ENCODE measurements around the gene TMEM139. TPM values are rescaled to one million over a fixed set of nuclear protein-coding genes. Genes with fewer than 3 reads are reported as not detected.
A peak's percentile ranks its signal among the peaks of the same experiment; 100 is the strongest.
"Not testable (repeated sequence)": the region's sequence is repeated elsewhere in the genome, so short reads cannot be mapped to it uniquely, and the experiment has no call there.

TMEM139 gene
- total RNA-seq, 2 donors from 2014 or later: 1.3 to 1.6 TPM

DNA sequence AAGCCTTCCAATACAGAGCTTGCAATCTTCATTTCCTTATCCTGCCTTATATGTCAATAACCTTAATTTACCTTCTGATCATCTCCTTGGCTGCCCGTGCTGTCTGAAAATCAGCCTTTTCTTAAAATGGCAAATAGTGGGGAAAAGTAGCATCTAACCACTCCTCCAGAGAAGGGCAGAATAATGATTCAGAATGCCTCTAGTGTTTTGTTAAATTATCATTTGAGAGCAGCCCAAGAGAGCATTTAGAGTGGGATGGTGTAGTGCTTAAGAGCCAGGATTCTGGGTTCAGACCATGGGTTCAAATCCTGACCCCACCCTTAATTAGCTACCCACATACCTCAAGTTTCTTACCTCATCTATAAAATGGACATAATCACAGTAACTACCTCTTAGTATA lies 4.6 kb upstream of the TMEM139 start:
- Mint-ChIP-seq H3K27ac (peak overlapping the region; percentile 90 to 95), H3K9me3 (no peaks in the 10 kb centered on the region), H3K36me3 (no peaks in the 10 kb centered on the region)
- ATAC-seq (peak; percentile 29 to 44), DNase-seq (ENCODE audit: low spot score in 2 of 2) (no peak)

DNA sequence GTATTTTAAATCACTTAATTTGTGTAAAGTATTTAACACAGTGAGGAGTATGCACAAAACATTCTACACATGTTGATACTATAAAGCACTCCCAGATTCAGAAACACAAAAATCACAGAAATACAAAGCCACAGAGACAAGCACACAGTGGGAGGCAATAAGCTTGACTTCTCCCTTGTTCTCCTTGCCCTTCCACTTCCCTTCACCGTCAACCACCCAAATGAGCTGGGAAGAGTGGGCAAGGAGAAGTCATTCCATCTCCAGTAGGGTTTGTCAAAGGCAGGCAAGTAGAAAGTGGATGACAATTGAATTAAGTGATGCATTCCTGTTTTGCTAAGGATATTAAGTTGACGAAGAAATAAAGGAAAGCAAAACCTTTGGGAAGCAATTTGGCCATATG lies 4.2 kb upstream of the TMEM139 start:
- no peak for ATAC-seq
- peak overlapping the region; percentile 23 to 90 for H3K27ac Mint-ChIP-seq
- no peaks in the 10 kb centered on the region for H3K36me3 Mint-ChIP-seq
- H3K9me3 Mint-ChIP-seq: no peaks in the 10 kb centered on the region
- DNase-seq (ENCODE audit: low spot score in 2 of 2): no peak

DNA sequence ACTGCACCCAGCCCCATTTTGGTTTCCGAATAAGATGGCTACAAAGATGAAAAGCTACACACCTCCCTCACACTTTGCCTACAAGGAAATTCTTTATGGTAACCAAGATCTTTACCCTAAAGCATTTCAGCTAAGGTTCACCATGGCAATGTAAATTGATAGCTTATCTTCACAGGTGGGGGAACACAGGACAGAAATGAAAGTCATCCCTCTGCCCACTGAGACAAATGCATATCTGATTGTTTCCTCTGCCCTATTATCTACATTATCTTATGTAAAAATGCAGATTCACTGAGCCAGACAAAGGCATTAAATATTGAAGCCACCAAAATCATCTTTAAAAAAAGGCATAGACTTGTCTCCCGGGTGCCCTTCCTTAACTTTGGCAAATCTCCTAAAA lies 3.2 kb upstream of the TMEM139 start:
- H3K27ac Mint-ChIP-seq: no peak overlapping the region
- no peaks in the 10 kb centered on the region for H3K36me3 Mint-ChIP-seq
- H3K9me3 Mint-ChIP-seq: no peaks in the 10 kb centered on the region
- DNase-seq (ENCODE audit: low spot score in 2 of 2) (no peak), ATAC-seq (no peak)

DNA sequence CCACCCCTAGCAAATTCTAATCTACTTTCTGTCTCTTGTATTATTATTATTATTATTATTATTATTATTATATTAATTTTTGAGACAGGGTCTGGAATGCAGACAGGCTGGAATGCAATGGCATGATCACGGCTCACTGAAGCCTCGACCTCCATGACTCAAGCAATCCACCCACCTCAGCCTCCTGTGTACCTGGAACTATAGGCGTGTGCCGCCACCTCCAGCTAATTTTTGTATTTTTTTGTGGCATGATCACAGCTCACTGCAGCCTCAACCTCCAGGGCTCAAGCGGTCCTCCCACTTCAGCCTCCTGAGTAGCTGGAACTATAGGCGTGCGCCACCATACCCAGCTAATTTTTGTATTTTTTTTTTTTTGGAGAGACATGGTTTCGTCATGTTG lies 2.6 kb upstream of the TMEM139 start:
- no peak overlapping the region for H3K27ac Mint-ChIP-seq
- ATAC-seq: no peak
- peaks cover 0 to 6% of the 10 kb centered on the region in 2 donors for H3K36me3 Mint-ChIP-seq
- peaks cover 0 to 5% of the 10 kb centered on the region in 2 donors for H3K9me3 Mint-ChIP-seq
- DNase-seq (ENCODE audit: low spot score in 2 of 2): no peak

DNA sequence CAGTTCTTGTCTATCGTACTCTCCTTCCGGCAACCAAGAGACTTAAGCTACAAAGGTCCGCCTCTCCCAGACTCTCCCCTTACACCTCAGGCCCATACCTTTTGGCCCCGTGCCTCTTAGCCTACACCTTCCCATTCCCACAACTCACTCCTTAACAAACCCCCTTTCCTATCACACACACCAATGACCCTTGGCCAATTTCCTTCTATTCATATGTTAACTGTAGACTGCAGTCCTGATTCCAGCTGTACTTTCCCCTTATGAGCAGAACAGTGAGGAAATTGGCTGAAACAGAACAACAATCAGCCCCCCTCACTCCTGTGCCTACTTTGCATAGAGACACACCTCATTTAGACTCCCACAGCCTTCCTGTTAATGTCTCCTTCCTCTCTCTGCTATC lies 1.4 kb upstream of the TMEM139 start:
- Mint-ChIP-seq H3K9me3 (peaks cover 5 to 10% of the 10 kb centered on the region in 2 donors), H3K27ac (peak overlapping the region in 1 of 2 donors; percentile 37), H3K36me3 (peaks cover 10 to 18% of the 10 kb centered on the region in 2 donors)
- DNase-seq (ENCODE audit: low spot score in 2 of 2) (no peak), ATAC-seq (no peak)

DNA sequence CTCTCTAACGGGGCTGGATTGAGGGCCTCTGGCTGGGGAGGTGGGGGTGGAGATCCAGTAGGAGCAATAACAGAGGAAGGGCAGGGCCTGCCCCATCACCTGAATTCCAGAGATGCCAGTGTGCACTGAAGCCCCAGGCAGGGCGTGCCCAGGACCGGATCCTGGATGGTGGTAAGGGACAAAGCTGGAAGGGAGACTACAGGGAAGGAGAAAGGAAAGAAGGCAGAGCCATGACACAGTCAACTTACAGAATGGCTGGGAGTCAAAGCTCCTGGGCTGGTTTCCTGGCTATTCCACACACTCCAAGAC lies 666 bp downstream of the TMEM139 start:
- ATAC-seq: no peak

DNA sequence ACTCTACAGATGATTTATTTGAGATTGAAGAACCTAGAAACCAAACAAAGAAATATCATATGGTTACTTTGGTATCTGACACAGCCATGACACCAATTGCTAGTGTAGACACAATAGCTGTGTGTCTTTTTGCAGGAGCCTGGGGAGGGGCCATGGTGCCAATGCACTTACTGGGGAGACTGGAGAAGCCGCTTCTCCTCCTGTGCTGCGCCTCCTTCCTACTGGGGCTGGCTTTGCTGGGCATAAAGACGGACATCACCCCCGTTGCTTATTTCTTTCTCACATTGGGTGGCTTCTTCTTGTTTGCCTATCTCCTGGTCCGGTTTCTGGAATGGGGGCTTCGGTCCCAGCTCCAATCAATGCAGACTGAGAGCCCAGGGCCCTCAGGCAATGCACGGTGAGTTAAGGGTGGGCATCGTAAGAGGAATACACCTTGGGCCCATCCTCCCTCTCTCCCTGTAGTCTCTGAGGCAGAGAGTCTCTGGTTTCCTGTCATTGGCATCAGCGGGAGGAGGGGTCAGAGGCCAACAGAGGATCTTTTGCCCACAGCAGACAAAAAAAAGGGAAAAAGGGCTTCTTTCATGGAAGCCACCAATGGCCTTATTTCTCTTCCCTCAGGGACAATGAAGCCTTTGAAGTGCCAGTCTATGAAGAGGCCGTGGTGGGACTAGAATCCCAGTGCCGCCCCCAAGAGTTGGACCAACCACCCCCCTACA lies 1.2 kb downstream of the TMEM139 start:
- DNase-seq (ENCODE audit: low spot score in 2 of 2) (no peak), ATAC-seq (no peak)
- H3K27ac Mint-ChIP-seq: peak overlapping the region in 1 of 2 donors; percentile 18
- peaks cover 27 to 43% of the 10 kb centered on the region in 2 donors for H3K36me3 Mint-ChIP-seq
- peaks cover 5 to 10% of the 10 kb centered on the region in 2 donors for H3K9me3 Mint-ChIP-seq

More for the DNA sequence above, 666 bp downstream of the TMEM139 start:
- Mint-ChIP-seq H3K9me3 (peaks cover 5 to 10% of the 10 kb centered on the region in 2 donors), H3K27ac (peak overlapping the region in 1 of 2 donors; percentile 18), H3K36me3 (peaks cover 27 to 38% of the 10 kb centered on the region in 2 donors)
- no peak for DNase-seq (ENCODE audit: low spot score in 2 of 2)

DNA sequence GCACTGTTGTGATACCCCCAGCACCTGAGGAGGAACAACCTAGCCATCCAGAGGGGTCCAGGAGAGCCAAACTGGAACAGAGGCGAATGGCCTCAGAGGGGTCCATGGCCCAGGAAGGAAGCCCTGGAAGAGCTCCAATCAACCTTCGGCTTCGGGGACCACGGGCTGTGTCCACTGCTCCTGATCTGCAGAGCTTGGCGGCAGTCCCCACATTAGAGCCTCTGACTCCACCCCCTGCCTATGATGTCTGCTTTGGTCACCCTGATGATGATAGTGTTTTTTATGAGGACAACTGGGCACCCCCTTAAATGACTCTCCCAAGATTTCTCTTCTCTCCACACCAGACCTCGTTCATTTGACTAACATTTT lies 1.7 kb downstream of the TMEM139 start:
- ATAC-seq (no peak), DNase-seq (ENCODE audit: low spot score in 2 of 2) (no peak)
- H3K36me3 Mint-ChIP-seq: peaks cover 33 to 48% of the 10 kb centered on the region in 2 donors
- no peak overlapping the region for H3K27ac Mint-ChIP-seq
- H3K9me3 Mint-ChIP-seq: peaks cover 5 to 10% of the 10 kb centered on the region in 2 donors

DNA sequence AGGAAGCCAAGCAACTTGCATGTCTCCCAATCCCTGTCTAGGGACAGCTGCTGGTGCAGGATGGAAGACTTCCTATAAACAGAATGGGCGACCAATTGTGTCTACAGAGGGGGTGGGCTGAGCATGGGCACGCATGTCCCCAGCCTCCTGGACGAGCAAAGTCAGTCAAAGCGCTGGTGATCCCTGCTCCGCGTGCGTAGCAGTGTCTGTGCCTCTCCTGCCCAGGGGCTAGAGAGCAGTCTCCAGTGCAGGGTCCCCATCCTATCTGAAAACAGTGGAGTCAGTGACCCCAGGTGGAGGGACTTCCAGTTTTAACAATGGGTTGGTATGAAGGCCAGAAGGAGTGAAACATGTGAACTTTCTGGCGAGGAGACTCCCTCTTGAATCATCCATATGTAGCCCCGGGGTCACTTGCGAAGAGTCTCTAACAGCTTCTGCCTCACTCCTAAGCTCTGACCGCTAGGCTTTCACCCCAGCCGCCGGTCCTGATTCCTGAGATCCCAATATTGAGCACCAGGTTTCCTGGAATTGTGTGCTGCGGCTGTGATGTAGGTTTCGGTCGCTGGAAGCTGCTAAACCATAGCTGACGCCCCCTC lies 2.7 kb downstream of the TMEM139 start:
- ATAC-seq: no peak
- Mint-ChIP-seq H3K36me3 (peaks cover 33 to 56% of the 10 kb centered on the region in 2 donors), H3K27ac (peak overlapping the region; percentile 81 to 92), H3K9me3 (peaks cover 5 to 10% of the 10 kb centered on the region in 2 donors)
- DNase-seq (ENCODE audit: low spot score in 2 of 2): no peak

DNA sequence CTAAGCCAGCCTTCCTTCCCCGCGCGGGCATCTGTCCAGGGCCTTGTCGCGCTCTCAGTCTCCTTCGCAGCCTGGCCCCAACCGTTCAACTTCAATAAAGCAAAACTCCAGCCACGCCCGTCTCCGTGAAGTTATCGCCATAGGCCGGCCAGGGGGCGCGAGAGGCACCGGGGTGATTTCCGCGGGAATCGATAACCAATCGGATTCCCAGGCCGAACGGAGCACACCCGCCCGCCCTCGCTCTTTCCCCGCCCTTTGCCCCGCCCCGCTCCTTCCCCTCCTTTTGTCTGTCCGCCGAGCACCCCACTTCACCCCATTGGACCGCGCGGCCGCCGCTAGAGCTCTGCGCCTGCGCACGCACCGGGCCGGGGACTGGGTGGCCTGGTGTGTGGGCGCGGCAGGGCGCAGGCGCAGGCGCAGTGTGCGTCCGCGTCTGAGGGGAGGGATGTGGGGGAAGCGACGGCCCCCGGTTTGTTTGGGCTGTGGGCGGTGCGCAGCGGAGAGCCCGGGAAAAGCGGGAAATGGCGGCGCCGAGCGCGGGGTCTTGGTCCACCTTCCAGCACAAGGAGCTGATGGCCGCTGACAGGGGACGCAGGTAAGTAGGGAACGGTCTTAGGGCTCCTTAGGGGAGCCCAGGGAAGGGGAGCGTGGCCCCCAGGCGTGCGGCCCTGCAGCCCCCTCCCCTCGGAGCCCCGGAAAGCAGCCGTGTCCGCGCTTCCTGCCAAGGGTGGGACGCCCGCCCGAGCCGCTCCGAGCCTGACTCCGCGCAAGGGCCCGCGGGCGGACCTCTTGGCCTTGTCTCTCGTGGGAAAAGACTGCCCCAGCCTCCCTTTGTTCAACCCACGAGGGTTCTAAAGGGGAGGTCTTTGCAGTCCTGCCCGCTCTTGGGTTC lies 3.4 kb downstream of the TMEM139 start, which contains the start of gene CASP2:
Gene CASP2 (plus strand): TSS at position 417 of the 892 bp plus-strand sequence. CDS start 105 bp downstream, at position 522.
- DNase-seq (ENCODE audit: low spot score in 2 of 2): peak; percentile 99
- ATAC-seq: peak; percentile 94 to 95
- peaks cover 5 to 10% of the 10 kb centered on the region in 2 donors for H3K9me3 Mint-ChIP-seq
- peaks cover 33 to 61% of the 10 kb centered on the region in 2 donors for H3K36me3 Mint-ChIP-seq
- peak within 1 kb of the TSS; percentile 92 to 96 for H3K27ac Mint-ChIP-seq

DNA sequence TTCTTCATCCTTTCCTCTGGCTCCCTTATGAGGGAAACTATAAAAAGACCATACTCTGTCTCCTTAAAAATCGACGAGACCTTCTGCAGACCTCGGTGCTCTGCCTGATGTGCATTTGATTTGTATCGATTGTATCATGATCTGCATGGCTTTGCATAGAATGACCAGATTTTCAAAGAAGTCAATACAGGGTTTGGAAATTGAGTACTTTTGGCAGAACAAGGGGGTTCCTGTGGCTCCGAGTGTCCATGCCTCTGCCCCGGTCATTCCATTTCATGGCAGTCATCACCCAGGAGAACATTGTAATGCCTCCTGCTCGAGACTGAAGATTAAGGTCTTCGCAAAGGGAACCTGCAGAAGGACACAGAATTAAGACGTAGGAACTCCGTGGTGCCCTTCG lies 4.1 kb downstream of the TMEM139 start:
- Mint-ChIP-seq H3K27ac (peak overlapping the region; percentile 92 to 96), H3K9me3 (peaks cover 5 to 10% of the 10 kb centered on the region in 2 donors), H3K36me3 (peaks cover 39 to 67% of the 10 kb centered on the region in 2 donors)
- ATAC-seq: no peak
- no peak for DNase-seq (ENCODE audit: low spot score in 2 of 2)

DNA sequence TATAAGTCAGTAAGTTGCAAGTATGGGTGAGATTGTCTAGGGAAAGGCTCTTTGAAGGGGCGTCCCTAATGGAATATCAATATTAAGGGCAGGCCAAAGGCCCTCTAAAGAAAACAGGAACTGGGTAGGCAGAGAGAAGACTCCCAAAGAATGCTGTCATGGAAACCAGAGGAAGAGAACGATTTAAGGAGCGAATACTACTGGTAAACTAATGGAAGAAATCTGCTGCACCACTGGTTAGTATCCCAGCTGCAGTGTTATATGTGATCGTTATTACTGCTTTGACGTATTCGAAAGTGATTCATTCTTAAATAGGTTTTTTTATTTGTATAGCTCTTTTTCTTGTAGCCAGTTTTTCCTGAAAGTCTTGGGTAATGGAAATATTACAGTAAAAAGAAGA lies 4.7 kb downstream of the TMEM139 start:
- Mint-ChIP-seq H3K36me3 (peaks cover 44 to 73% of the 10 kb centered on the region in 2 donors), H3K27ac (peak overlapping the region; percentile 92 to 96), H3K9me3 (peaks cover 5 to 10% of the 10 kb centered on the region in 2 donors)
- DNase-seq (ENCODE audit: low spot score in 2 of 2) (no peak), ATAC-seq (peak in 1 of 2 donors; percentile 10)

DNA sequence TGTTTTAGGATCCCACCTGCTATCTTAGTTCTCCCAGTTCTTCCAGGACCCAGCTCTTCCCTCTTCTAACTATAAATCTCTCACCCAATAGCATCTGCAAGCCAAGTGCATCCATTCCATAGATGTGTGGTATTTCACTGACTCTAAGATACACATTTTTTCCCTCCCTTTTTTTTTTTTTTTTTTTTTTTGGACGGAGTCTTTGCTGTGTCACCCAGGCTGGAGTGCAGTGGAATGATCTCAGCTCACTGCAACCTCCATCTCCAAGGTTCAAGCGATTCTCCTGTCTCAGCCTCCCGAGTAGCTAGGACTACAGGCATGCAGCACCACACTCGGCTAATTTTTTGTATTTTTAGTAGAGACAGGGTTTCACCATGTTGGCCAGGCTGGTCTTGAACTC lies 5.1 kb downstream of the TMEM139 start:
- DNase-seq (ENCODE audit: low spot score in 2 of 2); H3K9me3 Mint-ChIP-seq; ATAC-seq: not testable (repeated sequence)
- Mint-ChIP-seq H3K27ac (peak overlapping the region; percentile 92 to 96), H3K36me3 (peaks cover 49 to 78% of the 10 kb centered on the region in 2 donors)

DNA sequence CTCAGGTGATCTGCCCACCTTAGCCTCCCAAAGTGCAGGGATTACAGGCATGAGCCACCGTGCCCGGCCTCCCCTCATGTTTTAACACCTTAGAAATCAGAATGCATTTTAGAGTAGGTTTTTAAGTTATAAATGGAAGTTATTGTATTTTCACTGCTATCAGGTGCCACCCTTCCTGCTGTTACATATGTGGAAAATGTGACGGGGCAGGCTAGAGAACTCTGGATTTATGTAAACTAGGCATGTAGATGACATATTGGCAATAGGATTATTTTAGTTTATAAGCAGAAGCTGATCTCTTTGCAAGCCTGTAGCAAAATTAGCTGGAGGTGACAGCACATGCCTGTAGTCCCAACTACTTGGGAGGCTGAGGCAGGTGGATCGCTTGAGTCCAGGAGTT lies 5.5 kb downstream of the TMEM139 start:
- peaks cover 52 to 82% of the 10 kb centered on the region in 2 donors for H3K36me3 Mint-ChIP-seq
- no peak for ATAC-seq
- H3K9me3 Mint-ChIP-seq: peaks cover 5 to 10% of the 10 kb centered on the region in 2 donors
- peak overlapping the region; percentile 92 to 96 for H3K27ac Mint-ChIP-seq
- no peak for DNase-seq (ENCODE audit: low spot score in 2 of 2)

DNA sequence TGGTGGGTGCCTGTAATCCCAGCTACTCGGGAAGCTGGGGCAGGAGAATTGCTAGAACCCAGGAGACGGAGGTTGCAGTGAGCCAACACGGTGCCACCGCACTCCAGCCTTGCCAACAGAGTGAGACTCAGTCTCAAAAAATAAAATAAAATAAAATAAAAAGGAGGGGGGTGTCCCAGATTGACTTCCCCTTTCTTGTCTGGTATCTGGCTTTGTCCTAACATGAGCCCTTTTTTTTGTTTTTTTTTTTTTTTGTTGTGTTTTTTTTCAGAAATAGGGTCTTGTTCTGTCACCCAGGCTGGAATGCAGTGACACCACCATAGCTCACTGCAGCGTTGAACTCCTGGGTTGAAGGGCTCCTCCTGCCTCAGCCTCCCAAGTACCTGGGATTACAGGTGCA lies 8.1 kb downstream of the TMEM139 start:
- Mint-ChIP-seq H3K36me3 (peaks cover 46 to 80% of the 10 kb centered on the region in 2 donors), H3K9me3 (peaks cover 2% of the 10 kb centered on the region in 2 donors), H3K27ac (no peak overlapping the region)
- ATAC-seq (no peak), DNase-seq (ENCODE audit: low spot score in 2 of 2) (no peak)

DNA sequence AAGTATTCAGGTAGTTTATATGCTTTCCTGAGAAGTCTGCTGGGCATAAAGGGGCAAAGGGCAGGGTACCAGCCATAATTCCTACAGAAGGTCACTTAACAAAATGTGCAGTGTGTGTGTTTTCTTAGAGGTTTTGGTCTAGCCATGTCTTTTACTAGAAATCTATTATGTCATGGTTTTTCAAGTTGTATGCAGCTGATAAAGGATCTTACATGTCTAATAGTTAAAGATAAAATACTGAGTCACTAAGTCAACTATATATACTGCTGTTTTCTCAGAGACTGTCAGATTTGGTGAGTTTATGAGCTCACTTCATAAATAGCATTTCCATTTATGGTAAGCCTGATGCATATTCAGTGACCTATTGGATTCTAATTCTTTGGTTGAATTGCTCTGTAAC lies 11.1 kb downstream of the TMEM139 start:
- no peak for DNase-seq (ENCODE audit: low spot score in 2 of 2)
- peaks cover 42 to 61% of the 10 kb centered on the region in 2 donors for H3K36me3 Mint-ChIP-seq
- ATAC-seq: no peak
- H3K9me3 Mint-ChIP-seq: no peaks in the 10 kb centered on the region
- H3K27ac Mint-ChIP-seq: peak overlapping the region in 1 of 2 donors; percentile 12

DNA sequence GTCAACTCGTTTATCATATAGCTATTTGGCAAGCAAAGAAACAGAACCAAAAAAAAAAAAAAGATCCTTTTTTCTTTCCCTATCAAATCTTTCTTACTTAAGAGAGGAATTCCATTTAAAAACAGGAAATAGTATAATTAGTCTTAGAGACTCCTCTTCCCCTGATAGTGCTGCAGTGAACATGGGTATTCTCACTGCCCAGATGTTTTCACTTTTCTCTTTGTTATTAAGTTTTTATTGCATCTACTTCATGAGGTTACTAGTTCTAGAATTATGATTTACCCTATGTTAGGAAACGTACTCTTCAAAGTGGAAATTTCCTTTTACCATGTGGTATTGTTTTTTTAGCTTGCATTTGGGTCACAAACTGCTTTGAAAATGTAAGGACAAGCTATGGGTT lies 11.9 kb downstream of the TMEM139 start:
- Mint-ChIP-seq H3K27ac (peak overlapping the region in 1 of 2 donors; percentile 12), H3K9me3 (no peaks in the 10 kb centered on the region), H3K36me3 (peaks cover 39 to 59% of the 10 kb centered on the region in 2 donors)
- ATAC-seq: no peak
- no peak for DNase-seq (ENCODE audit: low spot score in 2 of 2)
